Stimulated activated CD8-positive, alpha-beta memory T cell treated with anti-CD3 and anti-CD28 coated beads, Interleukin-12 subunit alpha, Interleukin-12 subunit beta, amount 100 ng/mL, for 24 hours (primary cell): ENCODE data around the gene ENOX1.
"Not testable (repeated sequence)": the region's sequence is repeated elsewhere in the genome, so short reads cannot be mapped to it uniquely, and the experiment has no call there.

Experiments used
- DNase-seq: peaks from one replicate; pipeline ENCODE4 v3.0.0-alpha.2; 2020; ENCODE audit errors: extremely low read depth

Gene ENOX1

DNA sequence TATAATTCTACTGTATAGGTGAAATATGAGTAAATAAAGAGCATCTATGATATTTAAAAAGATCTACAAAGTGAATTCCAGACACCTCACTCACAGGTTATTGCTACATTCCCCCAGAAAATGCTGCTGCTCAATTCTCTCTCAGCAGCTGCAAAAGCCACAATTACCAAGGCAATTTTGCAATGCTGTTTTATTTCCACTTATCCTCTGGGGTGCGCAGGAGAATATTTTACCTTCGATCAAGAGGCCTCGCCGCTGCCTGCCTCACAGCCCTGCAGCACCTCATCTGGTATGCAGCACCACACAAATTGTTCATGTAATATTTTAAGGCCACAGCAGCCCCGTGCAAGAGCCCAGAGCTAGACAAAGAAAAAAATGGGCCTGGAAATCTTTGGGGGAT lies 430.2 kb downstream of the ENOX1 start:
- DNase-seq, result no peak

DNA sequence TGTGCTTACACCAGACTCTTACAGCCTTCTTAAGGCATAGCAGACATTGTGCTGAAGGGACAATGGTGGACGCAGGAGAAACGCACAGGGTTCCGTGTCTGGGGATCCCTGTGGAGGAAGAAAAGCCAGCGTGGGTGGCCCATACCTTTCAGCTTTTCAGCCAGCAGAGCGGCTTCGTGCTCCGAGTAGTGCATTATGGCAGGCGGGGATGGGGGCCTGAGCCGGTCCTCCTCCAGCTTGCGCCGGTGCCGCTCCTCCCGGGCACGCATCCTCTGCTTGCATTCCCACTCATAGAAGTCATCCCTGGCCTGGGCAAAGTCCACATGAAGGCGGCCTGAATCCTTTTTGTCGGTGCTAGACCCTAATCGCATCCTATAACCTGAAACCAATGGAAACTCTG lies 431.0 kb downstream of the ENOX1 start:
- DNase-seq, result no peak

DNA sequence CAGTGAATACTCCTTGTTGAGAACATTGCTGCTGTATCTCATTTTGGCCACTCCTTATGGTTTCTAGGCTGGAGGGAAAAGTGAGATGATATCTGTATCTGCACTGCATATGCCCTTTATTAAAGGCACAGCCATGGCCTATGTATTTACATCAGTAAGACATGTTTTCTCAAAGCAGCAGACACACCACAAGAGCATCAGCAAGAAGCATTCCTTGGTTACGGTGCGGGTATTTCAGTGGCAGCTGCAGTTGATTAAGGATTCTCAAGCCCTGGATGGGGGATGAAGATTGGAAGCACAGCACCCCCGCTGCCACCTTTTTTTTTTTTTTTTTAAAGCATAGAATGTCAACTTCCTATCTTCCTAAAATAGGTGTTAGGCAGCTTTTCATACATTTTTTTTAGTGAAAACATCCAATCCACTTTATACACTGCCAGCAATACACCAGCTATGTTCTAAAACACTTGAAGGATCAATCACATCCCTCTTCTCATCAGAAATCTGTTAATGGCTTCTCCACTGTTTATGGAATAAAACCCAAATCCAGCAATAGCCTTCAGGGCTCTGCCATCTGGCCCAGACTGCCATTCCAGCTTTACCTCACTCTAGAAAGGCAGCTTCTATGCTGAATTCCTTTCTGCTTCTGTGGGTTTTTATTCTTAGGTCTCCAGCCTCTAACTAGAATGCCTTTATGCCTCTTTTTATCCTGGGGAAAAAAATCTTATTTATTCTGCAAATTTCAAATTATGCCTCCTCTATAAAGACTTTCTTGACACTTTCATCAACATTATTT lies 432.4 kb downstream of the ENOX1 start:
- no peak for DNase-seq

DNA sequence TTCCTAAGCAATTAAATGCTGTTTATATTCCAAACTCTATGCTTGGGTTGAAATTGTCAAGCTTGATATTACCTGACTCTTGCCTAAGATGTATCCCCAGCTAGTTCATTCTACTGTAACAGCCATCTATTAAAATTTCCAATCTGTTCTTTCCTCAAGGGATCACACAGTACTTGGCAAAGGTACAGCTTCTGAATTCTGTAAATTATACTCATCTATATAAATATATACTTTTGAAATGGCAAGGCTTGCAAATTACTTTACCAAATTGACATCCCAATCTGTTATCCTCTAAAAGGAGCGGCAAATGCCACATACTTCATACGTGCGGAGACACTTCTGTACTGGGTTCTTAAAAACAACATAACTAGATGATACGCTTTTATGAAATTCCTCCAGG lies 433.1 kb downstream of the ENOX1 start:
- no peak for DNase-seq

DNA sequence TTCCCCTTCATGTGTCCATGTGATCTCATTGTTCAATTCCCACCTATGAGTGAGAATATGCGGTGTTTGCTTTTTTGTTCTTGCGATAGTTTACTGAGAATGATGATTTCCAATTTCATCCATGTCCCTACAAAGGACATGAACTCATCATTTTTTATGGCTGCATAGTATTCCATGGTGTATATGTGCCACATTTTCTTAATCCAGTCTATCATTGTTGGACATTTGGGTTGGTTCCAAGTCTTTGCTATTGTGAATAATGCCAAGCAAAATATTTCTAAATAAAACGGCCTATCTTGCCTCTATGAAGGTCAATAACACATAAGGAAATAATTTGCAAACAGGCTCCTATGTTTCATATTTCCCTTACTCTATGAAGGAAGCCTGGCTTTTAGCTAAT lies 435.2 kb downstream of the ENOX1 start:
- not testable (repeated sequence) for DNase-seq

GRCh38 chr13:43348397-43348796 lies 438.4 kb downstream of the ENOX1 start:
- DNase-seq, result no peak

DNA sequence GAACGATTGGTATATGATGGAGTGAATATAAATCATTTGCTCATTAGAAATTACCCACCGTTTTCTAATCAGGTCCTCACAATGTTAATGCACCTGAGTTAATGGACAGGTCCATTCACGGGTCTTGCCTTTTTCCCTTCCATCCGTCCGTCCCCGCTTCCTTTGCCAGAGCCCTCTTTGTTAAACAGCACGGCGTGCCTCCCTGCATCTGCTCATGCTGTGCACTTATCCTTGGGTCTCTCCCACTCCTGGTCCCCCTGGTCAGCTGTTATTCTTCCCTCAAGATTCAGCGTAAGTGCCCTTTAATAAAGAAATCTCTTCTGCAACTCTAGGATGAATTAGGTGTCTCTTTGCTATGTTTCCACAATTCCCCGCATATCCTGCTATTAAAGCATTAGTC lies 438.9 kb downstream of the ENOX1 start:
- DNase-seq, result no peak

DNA sequence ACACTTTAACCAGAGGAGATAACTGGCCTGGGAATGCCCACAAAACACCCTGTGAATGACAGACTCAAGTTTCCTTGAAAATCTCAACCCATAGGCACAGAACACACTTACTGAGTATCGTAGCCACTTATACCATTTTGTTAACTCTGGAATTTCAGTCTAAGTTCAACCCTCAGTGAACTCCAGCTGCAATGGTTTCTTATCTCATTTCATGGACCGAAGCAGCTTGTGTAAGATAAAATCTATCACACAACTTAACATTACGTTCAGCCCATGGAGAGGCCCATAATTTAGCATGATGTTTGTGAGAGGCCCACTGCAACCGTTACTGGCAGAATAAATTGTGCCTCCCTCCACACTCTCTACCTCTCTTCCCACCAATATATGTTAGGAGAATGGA lies 440.3 kb downstream of the ENOX1 start:
- DNase-seq, result no peak

GRCh38 chr13:43343645-43344044 lies 443.1 kb downstream of the ENOX1 start:
- no peak for DNase-seq

GRCh38 chr13:43339805-43340550 lies 446.8 kb downstream of the ENOX1 start:
- DNase-seq, result no peak

DNA sequence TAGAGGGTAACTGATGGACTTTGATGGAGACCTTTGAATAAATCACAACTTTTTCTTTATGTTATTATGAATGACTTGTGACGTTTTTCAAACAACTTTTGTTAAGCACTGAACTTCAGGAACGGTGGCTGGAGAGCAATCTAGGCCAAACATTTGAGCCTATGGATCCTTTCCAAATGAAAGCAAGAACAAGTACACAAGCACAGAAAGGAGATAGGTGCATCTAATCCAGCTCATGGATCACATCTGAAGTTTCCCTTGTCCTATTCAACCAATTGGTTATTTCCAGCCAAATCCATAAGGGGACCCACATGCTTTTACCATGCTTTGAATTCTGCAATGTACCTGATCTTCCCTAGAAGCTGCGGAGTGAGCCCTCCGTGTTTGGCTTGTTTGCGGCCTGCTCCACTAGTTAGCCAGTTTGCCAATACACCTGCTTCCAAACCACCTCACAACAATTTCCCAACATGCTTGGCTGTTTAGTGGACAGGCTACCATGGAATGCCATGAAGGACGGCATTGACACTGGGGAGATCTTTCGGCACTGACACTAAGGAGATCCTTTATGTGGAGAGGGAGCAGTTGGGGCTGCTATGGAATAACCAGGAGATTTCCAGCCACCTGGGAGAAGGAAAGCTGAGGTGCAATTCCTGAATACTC lies 447.5 kb downstream of the ENOX1 start:
- DNase-seq, result no peak

DNA sequence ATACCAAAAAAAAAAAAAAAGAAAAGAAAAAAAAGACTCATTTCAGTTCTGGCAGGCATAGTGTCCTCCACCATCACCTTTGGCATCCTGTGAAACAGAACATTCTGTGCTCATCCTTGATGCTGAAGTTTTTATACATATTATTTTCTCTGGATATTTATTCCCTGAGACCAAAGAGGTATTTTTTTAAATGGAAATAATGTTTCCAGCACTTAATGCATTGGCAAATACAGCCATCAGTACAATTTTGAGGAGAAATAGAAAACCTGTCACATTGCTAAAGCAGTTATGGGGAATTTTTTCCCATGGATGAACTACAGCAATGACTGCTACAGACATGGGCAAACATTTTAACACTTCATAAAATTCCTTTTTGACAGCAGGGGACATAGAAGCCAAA lies 451.0 kb downstream of the ENOX1 start:
- DNase-seq, result no peak

GRCh38 chr13:43333176-43333575 lies 453.6 kb downstream of the ENOX1 start:
- DNase-seq, result no peak

DNA sequence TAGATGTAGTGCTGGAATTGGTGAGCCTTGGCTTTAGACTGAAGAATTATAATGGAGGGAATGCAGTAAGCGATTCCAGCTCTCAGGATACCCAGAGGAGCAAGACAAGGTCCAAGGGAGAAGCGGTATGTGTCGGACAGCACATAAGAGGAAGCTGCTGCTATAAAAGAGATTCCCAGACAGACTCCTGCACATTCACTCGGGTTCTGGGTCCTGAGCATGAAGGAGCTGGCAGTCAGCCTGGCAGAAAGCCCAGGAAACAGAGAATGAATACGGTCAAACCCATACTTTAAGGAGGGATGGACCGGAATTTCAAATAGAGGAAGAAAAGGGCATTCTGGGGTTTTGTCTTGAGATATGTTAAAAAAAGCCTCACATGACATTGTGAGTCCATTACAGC lies 455.1 kb downstream of the ENOX1 start:
- no peak for DNase-seq

- no peak for DNase-seq
These were observed 457.1 kb downstream of the ENOX1 start for GRCh38 chr13:43329702-43330101.

DNA sequence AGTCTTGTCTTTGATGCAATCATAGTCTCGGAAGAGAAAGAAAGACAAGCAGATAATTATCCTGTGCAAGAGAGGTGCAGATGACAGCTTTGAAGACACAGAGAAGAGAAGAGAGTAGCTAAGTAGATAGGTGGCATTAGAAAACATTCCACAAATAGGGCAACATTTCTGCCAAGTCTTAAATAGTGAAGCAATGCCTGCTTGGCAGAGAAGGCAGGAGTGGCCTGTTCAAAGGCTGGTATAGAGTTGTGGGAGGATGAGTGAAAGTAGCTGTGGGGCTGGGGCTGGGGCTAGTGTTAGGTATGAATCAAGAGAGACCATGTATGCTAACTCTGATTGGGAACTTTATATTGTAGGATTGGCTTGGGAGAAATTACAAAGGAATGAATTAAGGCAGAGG lies 457.9 kb downstream of the ENOX1 start:
- DNase-seq, result no peak

- no peak for DNase-seq
These were observed 460.7 kb downstream of the ENOX1 start for GRCh38 chr13:43326100-43326499.

DNA sequence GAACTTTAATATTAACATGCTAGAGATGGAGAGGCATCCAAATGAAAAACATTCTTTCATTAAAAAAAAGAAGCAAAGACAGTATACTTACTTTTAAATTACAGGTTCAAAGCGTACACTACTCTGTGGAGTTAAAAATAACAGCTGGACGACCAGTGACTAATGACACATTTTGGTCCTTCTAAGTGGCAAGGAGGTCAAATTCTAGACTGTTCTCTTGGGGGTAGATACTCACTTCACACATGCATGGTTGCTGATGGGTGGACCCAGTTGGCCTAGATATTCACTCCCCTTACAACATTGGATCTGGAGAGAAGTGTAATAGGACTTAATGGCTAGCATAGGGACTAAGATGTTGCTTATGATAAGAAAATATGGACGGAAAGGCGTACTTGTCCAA lies 461.1 kb downstream of the ENOX1 start:
- DNase-seq, result no peak

DNA sequence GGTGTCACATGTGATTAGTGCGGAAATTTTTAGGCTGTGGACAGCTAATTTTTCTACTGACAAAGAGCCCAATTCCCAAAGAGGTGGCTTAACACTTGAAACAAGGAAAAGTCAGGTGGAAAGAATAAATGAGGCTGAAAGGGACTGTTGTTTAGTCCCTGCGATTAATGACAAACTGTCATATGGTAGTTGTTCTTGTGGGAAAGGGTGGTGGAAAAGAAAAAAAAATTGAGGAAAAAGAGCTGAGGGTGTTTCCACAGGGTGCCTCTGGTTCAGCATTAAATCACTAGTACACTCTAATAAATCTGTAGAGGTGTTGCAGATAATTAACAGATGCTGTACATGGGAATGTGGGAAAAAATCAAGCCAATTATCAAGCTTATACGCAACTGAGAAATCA lies 462.6 kb downstream of the ENOX1 start:
- no peak for DNase-seq

GRCh38 chr13:43319617-43320444 lies 466.9 kb downstream of the ENOX1 start:
- DNase-seq, result no peak

GRCh38 chr13:43316946-43317353 lies 469.8 kb downstream of the ENOX1 start:
- DNase-seq, result no peak

GRCh38 chr13:43316281-43316680 lies 470.5 kb downstream of the ENOX1 start:
- no peak for DNase-seq
